Measurements from ENCODE around the gene RPS3. TPM values are rescaled to one million over a fixed set of nuclear protein-coding genes. Genes with fewer than 3 reads are reported as not detected.

RPS3 gene
- total and polyA plus RNA-seq, 2 of the 13 experiments (the other 11 are each of a cell fraction or from before 2014, with no cell fraction given): 2,143 to 3,616 TPM

DNA sequence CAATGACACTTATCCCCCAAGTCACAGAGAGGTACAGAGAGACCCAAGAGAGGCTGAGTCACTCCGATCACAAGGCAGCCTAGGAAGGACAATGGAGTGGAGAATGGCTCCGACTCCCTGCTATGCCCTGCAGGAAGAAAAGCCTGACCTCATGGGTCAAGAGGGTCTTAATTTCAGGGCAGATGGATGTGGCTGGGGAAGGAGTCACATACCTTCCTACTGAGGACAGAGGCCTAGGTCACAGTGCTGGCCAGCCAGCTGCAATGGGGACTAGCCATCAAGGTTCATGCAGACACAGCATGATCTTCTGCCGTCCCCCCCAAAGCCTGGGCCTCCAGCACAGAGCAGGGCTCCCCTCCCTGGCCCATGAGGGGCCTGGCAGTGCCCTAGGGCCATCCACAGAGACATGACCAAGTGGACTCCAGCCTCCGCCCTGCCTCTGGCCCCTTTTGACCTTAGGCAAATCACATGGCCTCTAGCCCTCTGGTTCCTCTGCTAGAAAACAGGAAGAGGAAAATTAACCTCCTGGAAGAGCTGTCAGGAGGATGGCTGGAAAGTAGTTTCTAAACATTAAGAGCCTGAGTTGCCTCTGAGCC is 49.7 kb upstream of the RPS3 start (continued):
- TF ChIP-seq, protein P1, sequence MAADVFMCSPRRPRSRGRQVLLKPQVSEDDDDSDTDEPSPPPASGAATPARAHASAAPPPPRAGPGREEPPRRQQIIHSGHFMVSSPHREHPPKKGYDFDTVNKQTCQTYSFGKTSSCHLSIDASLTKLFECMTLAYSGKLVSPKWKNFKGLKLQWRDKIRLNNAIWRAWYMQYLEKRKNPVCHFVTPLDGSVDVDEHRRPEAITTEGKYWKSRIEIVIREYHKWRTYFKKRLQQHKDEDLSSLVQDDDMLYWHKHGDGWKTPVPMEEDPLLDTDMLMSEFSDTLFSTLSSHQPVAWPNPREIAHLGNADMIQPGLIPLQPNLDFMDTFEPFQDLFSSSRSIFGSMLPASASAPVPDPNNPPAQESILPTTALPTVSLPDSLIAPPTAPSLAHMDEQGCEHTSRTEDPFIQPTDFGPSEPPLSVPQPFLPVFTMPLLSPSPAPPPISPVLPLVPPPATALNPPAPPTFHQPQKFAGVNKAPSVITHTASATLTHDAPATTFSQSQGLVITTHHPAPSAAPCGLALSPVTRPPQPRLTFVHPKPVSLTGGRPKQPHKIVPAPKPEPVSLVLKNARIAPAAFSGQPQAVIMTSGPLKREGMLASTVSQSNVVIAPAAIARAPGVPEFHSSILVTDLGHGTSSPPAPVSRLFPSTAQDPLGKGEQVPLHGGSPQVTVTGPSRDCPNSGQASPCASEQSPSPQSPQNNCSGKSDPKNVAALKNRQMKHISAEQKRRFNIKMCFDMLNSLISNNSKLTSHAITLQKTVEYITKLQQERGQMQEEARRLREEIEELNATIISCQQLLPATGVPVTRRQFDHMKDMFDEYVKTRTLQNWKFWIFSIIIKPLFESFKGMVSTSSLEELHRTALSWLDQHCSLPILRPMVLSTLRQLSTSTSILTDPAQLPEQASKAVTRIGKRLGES (CRISPR knock-in tag; IDR thresholded peaks at IDR 0.05; ENCODE audit: borderline replicate concordance): no peak
- no peak for TF ChIP-seq MBD4 (IDR thresholded peaks at IDR 0.05; ENCODE audit: borderline replicate concordance, low read length)
- TF ChIP-seq ZNF577 (CRISPR knock-in tag; IDR thresholded peaks at IDR 0.05; ENCODE audit: borderline replicate concordance, low read depth): no peak
- TF ChIP-seq ZSCAN25 (CRISPR knock-in tag; IDR thresholded peaks at IDR 0.05): peak; percentile 85
- TF ChIP-seq, protein P2, sequence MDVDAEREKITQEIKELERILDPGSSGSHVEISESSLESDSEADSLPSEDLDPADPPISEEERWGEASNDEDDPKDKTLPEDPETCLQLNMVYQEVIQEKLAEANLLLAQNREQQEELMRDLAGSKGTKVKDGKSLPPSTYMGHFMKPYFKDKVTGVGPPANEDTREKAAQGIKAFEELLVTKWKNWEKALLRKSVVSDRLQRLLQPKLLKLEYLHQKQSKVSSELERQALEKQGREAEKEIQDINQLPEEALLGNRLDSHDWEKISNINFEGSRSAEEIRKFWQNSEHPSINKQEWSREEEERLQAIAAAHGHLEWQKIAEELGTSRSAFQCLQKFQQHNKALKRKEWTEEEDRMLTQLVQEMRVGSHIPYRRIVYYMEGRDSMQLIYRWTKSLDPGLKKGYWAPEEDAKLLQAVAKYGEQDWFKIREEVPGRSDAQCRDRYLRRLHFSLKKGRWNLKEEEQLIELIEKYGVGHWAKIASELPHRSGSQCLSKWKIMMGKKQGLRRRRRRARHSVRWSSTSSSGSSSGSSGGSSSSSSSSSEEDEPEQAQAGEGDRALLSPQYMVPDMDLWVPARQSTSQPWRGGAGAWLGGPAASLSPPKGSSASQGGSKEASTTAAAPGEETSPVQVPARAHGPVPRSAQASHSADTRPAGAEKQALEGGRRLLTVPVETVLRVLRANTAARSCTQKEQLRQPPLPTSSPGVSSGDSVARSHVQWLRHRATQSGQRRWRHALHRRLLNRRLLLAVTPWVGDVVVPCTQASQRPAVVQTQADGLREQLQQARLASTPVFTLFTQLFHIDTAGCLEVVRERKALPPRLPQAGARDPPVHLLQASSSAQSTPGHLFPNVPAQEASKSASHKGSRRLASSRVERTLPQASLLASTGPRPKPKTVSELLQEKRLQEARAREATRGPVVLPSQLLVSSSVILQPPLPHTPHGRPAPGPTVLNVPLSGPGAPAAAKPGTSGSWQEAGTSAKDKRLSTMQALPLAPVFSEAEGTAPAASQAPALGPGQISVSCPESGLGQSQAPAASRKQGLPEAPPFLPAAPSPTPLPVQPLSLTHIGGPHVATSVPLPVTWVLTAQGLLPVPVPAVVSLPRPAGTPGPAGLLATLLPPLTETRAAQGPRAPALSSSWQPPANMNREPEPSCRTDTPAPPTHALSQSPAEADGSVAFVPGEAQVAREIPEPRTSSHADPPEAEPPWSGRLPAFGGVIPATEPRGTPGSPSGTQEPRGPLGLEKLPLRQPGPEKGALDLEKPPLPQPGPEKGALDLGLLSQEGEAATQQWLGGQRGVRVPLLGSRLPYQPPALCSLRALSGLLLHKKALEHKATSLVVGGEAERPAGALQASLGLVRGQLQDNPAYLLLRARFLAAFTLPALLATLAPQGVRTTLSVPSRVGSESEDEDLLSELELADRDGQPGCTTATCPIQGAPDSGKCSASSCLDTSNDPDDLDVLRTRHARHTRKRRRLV (CRISPR knock-in tag; IDR thresholded peaks at IDR 0.05): no peak
- TF ChIP-seq NCOA1 (CRISPR knock-in tag; IDR thresholded peaks at IDR 0.05): no peak
- no peak for TF ChIP-seq ZEB1 (IDR thresholded peaks at IDR 0.05; ENCODE audit: insufficient replicate concordance, low read depth)
- TF ChIP-seq, protein P3, sequence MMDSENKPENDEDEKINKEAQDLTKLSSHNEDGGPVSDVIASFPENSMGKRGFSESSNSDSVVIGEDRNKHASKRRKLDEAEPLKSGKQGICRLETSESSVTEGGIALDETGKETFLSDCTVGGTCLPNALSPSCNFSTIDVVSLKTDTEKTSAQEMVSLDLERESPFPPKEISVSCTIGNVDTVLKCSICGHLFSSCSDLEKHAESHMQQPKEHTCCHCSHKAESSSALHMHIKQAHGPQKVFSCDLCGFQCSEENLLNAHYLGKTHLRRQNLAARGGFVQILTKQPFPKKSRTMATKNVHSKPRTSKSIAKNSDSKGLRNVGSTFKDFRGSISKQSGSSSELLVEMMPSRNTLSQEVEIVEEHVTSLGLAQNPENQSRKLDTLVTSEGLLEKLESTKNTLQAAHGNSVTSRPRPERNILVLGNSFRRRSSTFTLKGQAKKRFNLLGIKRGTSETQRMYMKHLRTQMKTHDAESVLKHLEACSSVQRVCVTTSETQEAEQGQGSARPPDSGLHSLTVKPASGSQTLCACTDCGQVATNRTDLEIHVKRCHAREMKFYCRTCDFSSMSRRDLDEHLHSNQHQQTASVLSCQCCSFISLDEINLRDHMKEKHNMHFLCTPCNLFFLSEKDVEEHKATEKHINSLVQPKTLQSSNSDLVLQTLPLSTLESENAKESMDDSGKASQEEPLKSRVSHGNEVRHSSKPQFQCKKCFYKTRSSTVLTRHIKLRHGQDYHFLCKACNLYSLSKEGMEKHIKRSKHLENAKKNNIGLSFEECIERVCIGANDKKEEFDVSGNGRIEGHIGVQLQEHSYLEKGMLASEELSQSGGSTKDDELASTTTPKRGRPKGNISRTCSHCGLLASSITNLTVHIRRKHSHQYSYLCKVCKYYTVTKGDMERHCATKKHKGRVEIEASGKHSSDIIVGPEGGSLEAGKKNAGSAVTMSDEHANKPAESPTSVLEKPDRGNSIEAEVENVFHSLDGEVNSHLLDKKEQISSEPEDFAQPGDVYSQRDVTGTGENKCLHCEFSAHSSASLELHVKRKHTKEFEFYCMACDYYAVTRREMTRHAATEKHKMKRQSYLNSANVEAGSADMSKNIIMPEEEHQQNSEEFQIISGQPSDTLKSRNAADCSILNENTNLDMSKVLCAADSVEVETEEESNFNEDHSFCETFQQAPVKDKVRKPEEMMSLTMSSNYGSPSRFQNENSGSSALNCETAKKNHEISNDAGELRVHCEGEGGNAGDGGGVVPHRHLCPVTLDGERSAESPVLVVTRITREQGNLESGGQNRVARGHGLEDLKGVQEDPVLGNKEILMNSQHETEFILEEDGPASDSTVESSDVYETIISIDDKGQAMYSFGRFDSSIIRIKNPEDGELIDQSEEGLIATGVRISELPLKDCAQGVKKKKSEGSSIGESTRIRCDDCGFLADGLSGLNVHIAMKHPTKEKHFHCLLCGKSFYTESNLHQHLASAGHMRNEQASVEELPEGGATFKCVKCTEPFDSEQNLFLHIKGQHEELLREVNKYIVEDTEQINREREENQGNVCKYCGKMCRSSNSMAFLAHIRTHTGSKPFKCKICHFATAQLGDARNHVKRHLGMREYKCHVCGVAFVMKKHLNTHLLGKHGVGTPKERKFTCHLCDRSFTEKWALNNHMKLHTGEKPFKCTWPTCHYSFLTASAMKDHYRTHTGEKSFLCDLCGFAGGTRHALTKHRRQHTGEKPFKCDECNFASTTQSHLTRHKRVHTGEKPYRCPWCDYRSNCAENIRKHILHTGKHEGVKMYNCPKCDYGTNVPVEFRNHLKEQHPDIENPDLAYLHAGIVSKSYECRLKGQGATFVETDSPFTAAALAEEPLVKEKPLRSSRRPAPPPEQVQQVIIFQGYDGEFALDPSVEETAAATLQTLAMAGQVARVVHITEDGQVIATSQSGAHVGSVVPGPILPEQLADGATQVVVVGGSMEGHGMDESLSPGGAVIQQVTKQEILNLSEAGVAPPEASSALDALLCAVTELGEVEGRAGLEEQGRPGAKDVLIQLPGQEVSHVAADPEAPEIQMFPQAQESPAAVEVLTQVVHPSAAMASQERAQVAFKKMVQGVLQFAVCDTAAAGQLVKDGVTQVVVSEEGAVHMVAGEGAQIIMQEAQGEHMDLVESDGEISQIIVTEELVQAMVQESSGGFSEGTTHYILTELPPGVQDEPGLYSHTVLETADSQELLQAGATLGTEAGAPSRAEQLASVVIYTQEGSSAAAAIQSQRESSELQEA (CRISPR knock-in tag; IDR thresholded peaks at IDR 0.05; ENCODE audit: not compliant biosample characterization): no peak
- TF ChIP-seq ZNF256 (CRISPR knock-in tag; conservative IDR thresholded peaks at IDR 0.05): no peak
- no peak for TF ChIP-seq ATAD3A (CRISPR knock-in tag; IDR thresholded peaks at IDR 0.05)
- TF ChIP-seq SNAI1 (CRISPR knock-in tag; IDR thresholded peaks at IDR 0.05; ENCODE audit: borderline replicate concordance): no peak
- no peak for TF ChIP-seq REXO4 (CRISPR knock-in tag; IDR thresholded peaks at IDR 0.05; ENCODE audit: borderline replicate concordance)
- no peak for TF ChIP-seq ZNF292 (CRISPR knock-in tag; IDR thresholded peaks at IDR 0.05; ENCODE audit: borderline replicate concordance, low read depth)

All from HepG2 (cell line).